Stimulated activated memory B cell treated with anti-CD40 and anti-IgM and Interleukin-4, amounts not matched to agents 10 μg/mL and 1 μg/mL and 100 μg/mL, for 72 hours (primary cell): ENCODE results near the gene CNTF.
A peak's percentile ranks its signal among the peaks of the same experiment; 100 is the strongest.

Experiments
- ATAC-seq: fragments of 150-1000 bp; cut with Tn5 transposase; 2 replicates; pipeline ENCODE4 v1.10.0; 2021
- H3K27ac Mint-ChIP-seq: one replicate; pipeline ENCODE4 v1.8.0; 2022; ENCODE audit warnings: mild to moderate bottlenecking, mixed read lengths
- H3K27me3 Mint-ChIP-seq: one replicate; pipeline ENCODE4 v1.8.0; 2022; ENCODE audit warnings: mixed read lengths
- H3K36me3 Mint-ChIP-seq: one replicate; pipeline ENCODE4 v1.8.0; 2022; ENCODE audit warnings: mixed read lengths
- H3K4me1 Mint-ChIP-seq: one replicate; pipeline ENCODE4 v1.8.0; 2022; ENCODE audit warnings: mixed read lengths
- H3K4me3 Mint-ChIP-seq: one replicate; pipeline ENCODE4 v1.8.0; 2022; ENCODE audit warnings: mild to moderate bottlenecking, moderate library complexity, mixed read lengths
- H3K9me3 Mint-ChIP-seq: one replicate; pipeline ENCODE4 v1.8.0; 2022; ENCODE audit warnings: mixed read lengths

The CNTF gene

DNA sequence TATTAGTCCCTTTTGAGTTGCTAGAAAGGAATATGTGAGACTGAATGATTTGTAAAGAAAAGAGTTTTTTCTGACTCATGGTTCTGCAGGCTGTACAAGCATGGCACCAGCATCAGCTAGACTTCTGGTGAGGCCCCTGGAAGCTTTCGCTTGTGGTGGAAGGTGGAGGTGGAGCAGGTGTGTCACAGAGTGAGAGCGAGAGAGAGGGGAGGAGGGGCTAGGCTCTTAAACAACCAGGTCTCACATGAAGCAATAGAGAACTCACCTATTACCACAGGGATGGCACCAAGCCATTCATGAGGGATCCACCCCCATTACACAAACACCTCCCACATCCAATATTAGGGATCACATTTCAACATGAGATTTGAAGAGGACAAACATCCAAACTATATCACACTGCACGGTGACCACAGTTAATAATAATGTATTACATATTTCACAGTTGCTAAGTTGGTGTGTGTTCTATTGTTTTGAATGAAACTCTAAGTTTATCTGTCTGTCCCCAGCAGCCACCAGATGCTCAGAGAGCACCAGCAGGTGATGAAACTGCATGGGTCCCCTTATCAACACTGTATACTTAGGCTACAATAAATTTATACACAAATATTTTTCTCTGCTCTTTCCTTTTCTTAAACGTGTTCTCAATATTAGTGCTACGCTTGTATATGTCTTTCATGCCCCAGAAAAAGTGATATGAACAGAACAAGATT lies 29.5 kb upstream of the CNTF start:
- Mint-ChIP-seq H3K27me3 (no peaks in the 10 kb centered on the region), H3K27ac (no peak overlapping the region), H3K4me1 (peaks cover 63% of the 10 kb centered on the region), H3K9me3 (no peaks in the 10 kb centered on the region), H3K36me3 (peaks cover 46% of the 10 kb centered on the region), H3K4me3 (no peak overlapping the region)
- ATAC-seq, result no peak

DNA sequence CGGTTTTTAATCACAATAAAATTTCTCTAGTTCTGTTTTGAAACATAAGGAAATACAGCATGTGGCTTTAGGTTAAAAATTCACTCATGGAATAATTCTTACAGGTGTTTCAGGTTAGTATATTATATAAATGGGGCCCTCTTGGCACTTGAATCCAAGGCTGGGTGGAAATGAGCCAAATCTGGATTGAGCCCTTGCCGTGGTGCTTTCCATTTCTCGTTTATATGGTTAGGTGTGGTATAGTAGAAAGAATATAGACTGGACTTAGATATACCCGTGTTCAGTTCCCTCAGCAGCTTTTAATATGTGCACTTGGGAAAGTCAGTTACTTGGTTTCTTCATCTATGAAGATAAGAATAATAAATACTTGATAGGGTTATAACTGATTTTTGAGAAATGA lies 27.6 kb upstream of the CNTF start:
- no peaks in the 10 kb centered on the region for H3K9me3 Mint-ChIP-seq
- H3K36me3 Mint-ChIP-seq, result peaks cover 54% of the 10 kb centered on the region
- peaks cover 76% of the 10 kb centered on the region for H3K4me1 Mint-ChIP-seq
- H3K27me3 Mint-ChIP-seq, result no peaks in the 10 kb centered on the region
- H3K27ac Mint-ChIP-seq, result no peak overlapping the region
- no peak overlapping the region for H3K4me3 Mint-ChIP-seq
- ATAC-seq, result no peak

DNA sequence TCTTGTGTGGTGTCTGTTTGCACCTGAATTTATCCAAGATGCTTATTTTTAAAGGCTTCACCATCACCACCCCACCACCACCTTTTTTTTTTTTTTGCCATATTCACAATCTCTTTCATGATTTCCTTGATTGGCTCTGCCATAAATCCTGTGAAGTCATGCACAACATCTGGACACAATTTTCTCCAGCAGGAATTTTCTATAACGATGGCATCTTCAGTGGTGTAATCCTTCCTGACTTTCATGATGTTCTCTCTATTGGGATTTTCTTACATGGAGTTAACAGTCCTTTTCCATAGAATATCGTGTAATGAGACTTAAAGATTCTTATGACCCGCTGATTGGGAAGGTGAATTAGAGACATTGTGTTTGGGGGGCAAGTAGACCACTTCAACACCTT lies 25.8 kb upstream of the CNTF start:
- Mint-ChIP-seq H3K36me3 (peaks cover 56% of the 10 kb centered on the region), H3K27me3 (no peaks in the 10 kb centered on the region), H3K4me3 (no peak overlapping the region), H3K27ac (peak overlapping the region; percentile 67), H3K4me1 (peaks cover 75% of the 10 kb centered on the region), H3K9me3 (no peaks in the 10 kb centered on the region)
- ATAC-seq, result no peak

DNA sequence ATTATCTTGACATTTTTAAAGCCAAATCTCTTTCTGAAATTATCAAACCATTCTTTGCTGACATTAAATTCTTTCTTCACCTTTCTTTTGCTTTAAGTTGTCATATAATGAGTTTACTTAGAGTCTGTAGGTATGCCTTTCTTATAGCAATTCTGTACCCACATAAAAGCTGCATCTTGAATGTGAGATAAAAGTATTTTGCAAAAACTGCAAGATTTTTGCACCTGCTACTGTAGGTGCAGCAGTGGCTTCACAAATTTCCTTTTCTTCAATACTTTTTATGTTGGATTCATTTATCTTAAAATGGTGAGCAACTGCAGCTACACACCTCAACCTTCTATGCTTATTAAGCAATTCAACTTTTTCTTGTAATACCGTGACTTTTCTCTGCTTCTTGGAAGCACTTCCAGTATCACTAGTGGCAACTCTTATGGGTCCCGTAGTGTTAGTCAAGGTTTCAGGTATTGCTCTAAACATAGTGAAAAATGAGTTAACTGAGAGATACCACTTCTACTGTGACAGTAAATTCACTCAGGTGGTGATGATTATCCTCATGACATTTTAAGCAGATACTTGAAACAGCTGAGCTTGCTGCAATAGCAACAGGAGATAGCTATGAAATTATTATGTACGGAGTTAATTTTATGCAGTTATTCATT lies 24.9 kb upstream of the CNTF start:
- H3K9me3 Mint-ChIP-seq, result no peaks in the 10 kb centered on the region
- peak overlapping the region; percentile 67 for H3K27ac Mint-ChIP-seq
- ATAC-seq, result no peak
- no peak overlapping the region for H3K4me3 Mint-ChIP-seq
- peaks cover 59% of the 10 kb centered on the region for H3K36me3 Mint-ChIP-seq
- peaks cover 78% of the 10 kb centered on the region for H3K4me1 Mint-ChIP-seq
- H3K27me3 Mint-ChIP-seq, result no peaks in the 10 kb centered on the region

DNA sequence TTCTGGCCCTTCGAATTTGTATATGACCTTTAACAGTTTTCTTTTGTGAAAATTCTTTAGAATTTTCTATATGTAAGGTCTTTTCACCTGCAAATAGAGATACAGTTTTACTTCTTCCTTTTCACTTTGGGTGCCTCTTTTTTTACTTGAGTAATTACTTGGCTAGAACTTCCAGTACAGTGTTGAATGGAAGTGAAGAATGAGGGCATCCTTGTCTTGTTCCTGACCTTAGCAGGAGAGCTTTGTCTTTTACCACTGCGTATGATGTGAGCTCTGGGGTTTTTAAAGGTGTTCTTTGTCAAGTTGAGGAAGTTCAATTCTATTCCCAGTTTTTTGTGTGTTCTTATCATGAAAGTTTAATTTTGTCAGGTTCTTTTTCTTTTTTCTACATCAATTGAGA lies 22.0 kb upstream of the CNTF start:
- Mint-ChIP-seq H3K27me3 (no peaks in the 10 kb centered on the region), H3K4me1 (peaks cover 86% of the 10 kb centered on the region), H3K36me3 (peaks cover 72% of the 10 kb centered on the region), H3K4me3 (peak overlapping the region; percentile 73), H3K27ac (peak overlapping the region; percentile 87), H3K9me3 (no peaks in the 10 kb centered on the region)
- ATAC-seq, result peak; percentile 48

DNA sequence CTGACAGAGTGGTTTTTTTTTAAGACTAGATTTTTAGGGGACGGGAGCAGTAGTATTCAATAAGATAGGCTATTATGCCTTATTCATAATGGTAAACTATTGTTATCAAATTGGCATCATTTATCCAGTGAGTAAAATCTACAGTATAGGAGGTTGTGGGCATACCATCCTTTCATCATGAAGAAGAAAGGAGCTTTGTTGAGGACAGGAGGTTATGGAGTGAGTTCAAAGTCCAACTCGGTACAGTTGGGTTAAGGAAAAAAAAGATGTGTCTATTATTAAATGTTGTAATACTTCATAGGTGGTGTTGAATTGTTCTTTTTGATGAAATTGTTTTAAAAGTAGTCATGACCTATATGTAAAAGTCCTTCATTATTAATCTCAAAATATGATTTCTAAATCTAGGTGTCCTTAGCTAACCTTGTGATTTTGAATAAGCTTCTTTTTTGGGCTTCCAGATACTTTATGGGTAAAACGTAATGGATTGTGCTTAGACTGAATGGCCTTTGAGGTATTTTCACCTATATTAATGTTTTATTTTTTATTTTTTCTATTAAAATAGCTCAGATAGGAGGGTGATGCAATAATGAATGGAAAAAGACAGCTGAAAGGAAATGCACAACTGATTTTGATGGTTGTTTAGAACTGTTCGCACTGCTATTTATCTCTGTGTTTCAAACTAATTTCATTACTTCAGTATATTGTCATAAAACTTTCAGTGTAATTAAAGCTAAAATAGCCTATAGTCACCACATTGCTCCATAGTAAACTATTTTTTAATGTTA lies 15.3 kb upstream of the CNTF start:
- H3K36me3 Mint-ChIP-seq, result peaks cover 73% of the 10 kb centered on the region
- ATAC-seq, result no peak
- no peak overlapping the region for H3K4me3 Mint-ChIP-seq
- H3K27ac Mint-ChIP-seq, result peak overlapping the region; percentile 87
- no peaks in the 10 kb centered on the region for H3K9me3 Mint-ChIP-seq
- H3K4me1 Mint-ChIP-seq, result peaks cover 73% of the 10 kb centered on the region
- H3K27me3 Mint-ChIP-seq, result no peaks in the 10 kb centered on the region

DNA sequence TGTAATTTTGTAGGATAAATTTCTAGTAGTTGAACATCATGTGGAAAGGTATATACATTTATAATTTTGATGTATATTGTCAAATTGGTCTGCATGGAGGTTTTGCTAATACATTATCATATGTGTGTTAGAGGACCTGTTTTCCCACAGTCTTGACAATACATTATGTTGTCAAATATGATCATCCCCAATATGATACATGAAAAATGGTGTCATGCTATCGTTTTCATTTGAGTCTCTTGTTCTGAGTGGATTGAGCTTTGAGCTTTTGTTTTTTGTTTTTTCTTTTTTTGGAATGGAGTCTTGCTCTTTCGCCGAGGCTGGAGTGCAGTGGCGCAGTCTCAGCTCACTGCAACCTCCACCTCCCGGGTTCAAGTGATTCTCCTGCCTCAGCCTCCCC lies 14.1 kb upstream of the CNTF start:
- Mint-ChIP-seq H3K9me3 (no peaks in the 10 kb centered on the region), H3K36me3 (peaks cover 63% of the 10 kb centered on the region), H3K27ac (peak overlapping the region; percentile 30), H3K27me3 (no peaks in the 10 kb centered on the region), H3K4me1 (peaks cover 61% of the 10 kb centered on the region), H3K4me3 (no peak overlapping the region)
- ATAC-seq, result no peak

DNA sequence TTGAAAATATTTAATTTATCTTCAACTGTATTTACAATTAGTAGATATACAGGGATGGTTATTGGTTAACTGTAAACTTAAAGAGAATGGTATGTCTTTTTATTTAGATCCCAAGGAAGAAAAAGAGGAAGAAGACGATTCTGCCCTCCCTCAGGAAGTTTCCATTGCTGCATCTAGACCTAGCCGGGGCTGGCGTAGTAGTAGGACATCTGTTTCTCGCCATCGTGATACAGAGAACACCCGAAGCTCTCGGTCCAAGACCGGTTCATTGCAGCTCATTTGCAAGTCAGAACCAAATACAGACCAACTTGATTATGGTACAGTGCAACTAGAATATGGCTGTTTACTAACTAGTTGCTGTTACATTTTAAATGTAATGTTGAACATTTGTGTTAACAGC lies 12.7 kb upstream of the CNTF start:
- H3K27me3 Mint-ChIP-seq, result no peaks in the 10 kb centered on the region
- peaks cover 61% of the 10 kb centered on the region for H3K36me3 Mint-ChIP-seq
- ATAC-seq, result peak; percentile 70
- peaks cover 59% of the 10 kb centered on the region for H3K4me1 Mint-ChIP-seq
- peak overlapping the region; percentile 18 for H3K4me3 Mint-ChIP-seq
- H3K27ac Mint-ChIP-seq, result peak overlapping the region; percentile 48
- H3K9me3 Mint-ChIP-seq, result no peaks in the 10 kb centered on the region

DNA sequence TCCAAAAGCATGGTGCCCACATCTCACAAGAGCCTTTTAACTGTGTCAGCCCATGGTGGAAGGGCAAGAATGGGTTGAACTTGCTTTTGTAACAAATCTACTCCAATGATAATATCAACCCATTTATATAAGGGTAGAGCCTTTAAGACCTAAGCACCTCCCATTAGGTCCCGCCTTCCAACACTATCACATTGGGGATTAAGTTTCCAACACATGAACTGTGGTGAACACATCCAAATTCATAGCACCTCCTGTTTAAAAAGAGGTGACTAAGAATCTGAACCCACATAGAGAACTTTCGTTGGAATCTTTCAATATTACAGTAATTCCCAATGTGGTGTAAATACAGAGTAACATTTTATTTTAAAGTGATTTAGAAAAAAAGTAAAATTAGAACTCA lies 9.2 kb upstream of the CNTF start:
- no peak overlapping the region for H3K27ac Mint-ChIP-seq
- H3K4me1 Mint-ChIP-seq, result peaks cover 44% of the 10 kb centered on the region
- no peak for ATAC-seq
- H3K36me3 Mint-ChIP-seq, result peaks cover 60% of the 10 kb centered on the region
- no peak overlapping the region for H3K4me3 Mint-ChIP-seq
- no peaks in the 10 kb centered on the region for H3K9me3 Mint-ChIP-seq
- no peaks in the 10 kb centered on the region for H3K27me3 Mint-ChIP-seq

DNA sequence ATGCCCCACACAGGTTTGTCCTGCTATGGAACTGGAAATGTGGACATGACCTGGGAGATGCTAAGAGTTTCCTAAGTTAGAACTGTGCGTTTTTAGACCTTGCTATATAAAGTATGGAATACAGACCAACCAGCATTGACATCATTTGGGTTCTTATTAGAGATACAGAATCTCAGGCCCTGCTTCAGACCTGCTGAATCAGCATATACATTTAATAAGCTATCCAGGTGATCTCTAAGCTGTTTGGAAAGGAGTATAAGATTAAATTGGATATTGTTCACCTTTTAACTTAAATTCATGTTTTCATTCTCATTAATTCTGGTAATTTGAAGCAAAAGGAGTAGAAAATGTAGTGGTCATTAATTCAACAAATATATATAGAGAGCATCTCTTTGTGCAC lies 6.9 kb upstream of the CNTF start:
- no peaks in the 10 kb centered on the region for H3K27me3 Mint-ChIP-seq
- no peak overlapping the region for H3K4me3 Mint-ChIP-seq
- H3K9me3 Mint-ChIP-seq, result no peaks in the 10 kb centered on the region
- H3K4me1 Mint-ChIP-seq, result peaks cover 27% of the 10 kb centered on the region
- no peak for ATAC-seq
- peak overlapping the region; percentile 41 for H3K27ac Mint-ChIP-seq
- peaks cover 74% of the 10 kb centered on the region for H3K36me3 Mint-ChIP-seq

DNA sequence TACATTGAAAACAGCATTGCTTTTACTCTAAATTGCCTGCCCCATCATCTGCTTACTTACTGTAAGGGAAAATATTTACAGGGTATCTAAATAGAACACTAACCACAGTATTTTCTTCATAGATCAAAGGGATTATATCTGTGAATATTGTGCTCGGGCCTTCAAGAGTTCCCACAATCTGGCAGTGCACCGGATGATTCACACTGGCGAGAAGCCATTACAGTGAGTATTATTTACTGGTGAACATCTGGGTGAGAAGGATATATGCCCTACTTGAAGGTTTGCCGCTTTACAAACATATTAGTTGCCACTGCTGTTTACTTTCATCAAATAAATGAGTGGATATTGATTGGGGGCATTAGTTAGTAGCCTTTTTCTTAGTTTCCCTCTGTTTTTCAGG lies 5.9 kb upstream of the CNTF start:
- ATAC-seq, result no peak
- Mint-ChIP-seq H3K9me3 (no peaks in the 10 kb centered on the region), H3K27ac (peak overlapping the region; percentile 75)

DNA sequence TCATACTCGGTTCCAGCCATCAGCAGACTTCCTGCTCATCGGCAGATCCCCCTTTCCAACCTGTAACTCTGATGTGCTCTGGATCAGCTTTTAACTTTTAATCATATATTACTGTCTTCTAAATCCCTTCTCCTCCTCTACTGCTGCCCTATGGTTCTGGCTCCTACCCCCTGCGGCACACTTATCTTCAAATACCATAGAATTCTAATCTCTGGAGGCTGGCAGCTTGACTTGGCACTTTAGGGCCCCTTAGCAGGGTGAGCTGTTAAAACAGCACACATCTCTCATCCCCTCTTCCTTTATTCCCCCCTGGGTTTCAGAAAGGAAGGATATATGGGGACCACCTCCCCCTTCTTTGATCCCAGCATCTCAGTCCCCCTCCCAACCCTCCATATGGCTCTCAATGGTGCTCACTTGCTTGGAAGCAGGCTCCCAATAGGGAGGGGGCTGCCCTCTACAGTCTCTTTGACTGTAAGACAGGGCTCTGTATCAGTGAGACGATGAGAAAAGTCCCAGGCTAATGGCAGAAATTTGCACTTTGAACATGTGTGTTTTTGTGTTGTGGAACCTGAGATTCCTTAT lies 4.4 kb upstream of the CNTF start:
- Mint-ChIP-seq H3K4me3 (no peak overlapping the region), H3K27me3 (no peaks in the 10 kb centered on the region), H3K9me3 (no peaks in the 10 kb centered on the region), H3K36me3 (peaks cover 68% of the 10 kb centered on the region), H3K4me1 (peaks cover 21% of the 10 kb centered on the region), H3K27ac (peak overlapping the region; percentile 75)
- no peak for ATAC-seq

More for the DNA sequence above, 5.9 kb upstream of the CNTF start:
- no peaks in the 10 kb centered on the region for H3K27me3 Mint-ChIP-seq
- no peak overlapping the region for H3K4me3 Mint-ChIP-seq
- peaks cover 63% of the 10 kb centered on the region for H3K36me3 Mint-ChIP-seq
- peaks cover 22% of the 10 kb centered on the region for H3K4me1 Mint-ChIP-seq

DNA sequence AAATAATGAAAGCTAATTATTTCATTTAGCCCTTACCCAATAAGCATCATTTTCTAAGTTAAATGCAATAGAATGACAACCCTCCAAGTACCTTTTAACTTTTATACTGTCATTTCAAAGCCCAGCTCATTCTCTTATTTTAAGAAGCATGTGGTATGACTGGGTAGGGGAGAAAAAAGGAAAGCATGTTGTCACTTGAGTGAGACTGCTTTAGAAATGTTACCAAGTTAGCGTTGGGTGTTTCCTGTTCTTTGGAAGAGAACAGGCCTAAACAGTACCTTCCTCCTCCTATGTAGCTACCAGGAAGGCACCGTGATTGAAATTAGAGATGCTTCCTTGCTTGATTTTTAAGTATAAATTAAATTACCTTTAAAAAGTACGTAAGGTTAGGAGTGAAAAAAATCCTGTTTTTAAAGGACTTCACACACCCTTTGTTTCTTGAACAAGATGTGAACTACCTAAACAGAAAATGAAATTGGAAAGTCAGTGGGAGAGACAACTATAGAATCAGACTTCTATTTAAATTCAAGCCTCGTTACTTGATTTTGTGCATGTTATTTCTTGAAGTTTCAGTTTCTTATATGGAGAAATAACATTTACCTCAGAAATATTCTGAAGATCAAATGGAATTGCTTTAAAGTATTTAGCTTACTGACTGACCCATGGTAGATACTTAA lies 741 bp upstream of the CNTF start:
- H3K27ac Mint-ChIP-seq, result no peak overlapping the region
- ATAC-seq, result no peak
- H3K9me3 Mint-ChIP-seq, result no peaks in the 10 kb centered on the region
- no peak overlapping the region for H3K4me3 Mint-ChIP-seq
- peaks cover 68% of the 10 kb centered on the region for H3K36me3 Mint-ChIP-seq
- peaks cover 25% of the 10 kb centered on the region for H3K4me1 Mint-ChIP-seq
- no peaks in the 10 kb centered on the region for H3K27me3 Mint-ChIP-seq

DNA sequence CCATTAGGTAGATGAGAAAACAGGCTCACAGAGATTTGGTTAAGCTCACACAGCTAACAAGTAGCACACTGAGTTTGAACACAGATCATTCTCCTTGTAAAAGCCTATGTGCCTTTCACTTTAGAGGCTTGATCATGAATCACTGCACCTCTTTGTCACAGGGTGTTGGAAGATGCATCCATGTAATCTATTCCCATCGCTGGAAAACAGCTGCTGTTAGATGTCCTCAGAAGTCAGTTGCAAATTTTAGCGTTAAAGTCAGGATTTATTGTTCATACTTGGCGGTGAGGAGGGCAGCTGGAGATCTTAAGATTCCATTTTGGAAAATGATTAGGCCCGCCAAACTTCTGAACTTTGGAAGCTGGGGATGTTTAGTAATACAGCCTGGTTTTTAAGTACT lies 2.6 kb downstream of the CNTF start:
- Mint-ChIP-seq H3K4me1 (peaks cover 27% of the 10 kb centered on the region), H3K36me3 (peaks cover 48% of the 10 kb centered on the region), H3K9me3 (no peaks in the 10 kb centered on the region), H3K4me3 (no peak overlapping the region), H3K27me3 (no peaks in the 10 kb centered on the region), H3K27ac (no peak overlapping the region)
- no peak for ATAC-seq
